Stimulated activated CD4-positive, alpha-beta T cell treated with anti-CD3 and anti-CD28 coated beads, Interleukin-1b, Interleukin-23, amount 100 ng/mL, for 4 hours (primary cell): ENCODE results near the gene AMACR.
"Not testable (repeated sequence)": the region's sequence is repeated elsewhere in the genome, so short reads cannot be mapped to it uniquely, and the experiment has no call there.

Experiments
- DNase-seq, 2 donors: peaks; one replicate each; pipeline ENCODE4 v3.0.0-alpha.2; 2020; ENCODE audit warnings: low read depth in 2 of 2

Gene AMACR

GRCh38 chr5:33968211-33969005 is 39.4 kb downstream of the AMACR start:
- DNase-seq = no peak

DNA sequence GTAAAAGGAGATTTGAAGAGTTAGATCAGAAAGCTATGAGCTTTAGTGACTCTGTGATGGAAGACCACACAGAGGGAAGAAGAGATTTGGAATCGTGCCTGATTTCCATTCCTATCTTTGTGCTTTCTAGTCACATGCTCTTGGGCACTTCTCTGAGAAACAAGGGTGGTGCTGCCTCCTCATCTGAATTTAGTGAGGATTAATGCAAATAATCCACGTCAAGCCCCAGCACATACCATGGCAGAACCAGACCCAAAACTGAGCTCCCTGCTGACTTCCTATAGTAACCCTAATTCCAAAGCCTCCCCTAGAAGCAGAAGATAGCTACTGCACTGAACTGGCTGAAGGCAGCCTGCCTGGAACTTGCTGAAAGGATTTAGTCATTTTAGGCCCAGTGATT is 41.0 kb downstream of the AMACR start:
- no peak for DNase-seq

DNA sequence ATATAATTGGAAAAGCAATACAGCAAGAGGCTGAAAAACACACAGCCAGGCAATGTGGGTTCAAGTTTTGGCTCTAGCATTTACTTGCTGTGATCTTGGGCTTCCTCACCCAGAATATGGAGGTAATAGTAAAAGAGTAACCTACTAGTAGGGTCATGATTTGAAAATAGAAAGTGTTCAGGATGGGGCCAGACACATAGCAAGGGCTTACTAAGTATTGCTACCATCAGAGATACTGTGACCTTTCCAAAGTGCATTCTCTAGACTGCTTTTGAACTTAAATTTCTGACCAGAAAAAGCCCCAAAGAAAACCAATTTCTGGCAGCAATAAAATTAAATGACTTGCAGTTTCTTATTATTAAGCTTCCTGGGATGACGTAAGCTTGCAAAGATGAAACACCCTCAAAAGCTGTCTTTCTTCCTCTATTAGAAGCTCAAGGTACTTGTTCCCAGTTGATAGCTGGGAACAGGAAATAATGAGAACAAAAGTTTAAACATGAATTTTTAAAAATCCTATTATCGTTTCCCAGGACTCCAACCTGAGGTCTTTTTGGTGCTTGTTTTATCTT is 43.6 kb downstream of the AMACR start:
- DNase-seq = no peak

- no peak for DNase-seq
Observed at GRCh38 chr5:33958176-33958575, 49.7 kb downstream of the AMACR start.

GRCh38 chr5:33957577-33958150 is 50.2 kb downstream of the AMACR start:
- DNase-seq = no peak

- not testable (repeated sequence) for DNase-seq
Observed at GRCh38 chr5:33952175-33952574, 55.7 kb downstream of the AMACR start.

DNA sequence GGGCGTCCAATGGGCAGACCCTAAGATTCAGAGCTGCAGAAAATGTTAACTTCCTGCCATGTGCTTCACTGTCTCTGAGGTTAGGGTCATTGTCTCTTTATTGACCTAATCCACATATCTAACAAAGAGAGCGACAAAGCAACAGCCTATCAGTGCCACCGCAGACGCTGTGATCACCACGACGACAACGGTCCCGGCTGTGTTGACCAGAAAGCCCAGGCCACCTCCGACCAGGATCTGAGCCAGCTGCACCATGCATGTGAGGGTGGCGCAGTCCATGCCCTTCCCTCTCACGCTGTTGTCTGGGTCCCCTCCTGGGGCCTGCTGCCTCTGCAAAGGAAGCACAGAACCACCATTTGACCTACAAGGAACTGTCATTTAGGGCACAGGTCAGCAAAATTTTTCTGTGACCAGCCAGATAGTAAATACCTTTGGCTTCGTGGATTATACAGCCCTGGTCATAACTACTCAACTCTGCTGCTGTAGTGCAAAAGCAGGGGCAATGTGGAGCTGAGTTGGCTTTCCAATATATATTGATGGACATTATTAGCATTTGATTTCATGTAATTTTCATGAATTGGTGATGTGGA is 63.2 kb downstream of the AMACR start:
- no peak for DNase-seq

DNA sequence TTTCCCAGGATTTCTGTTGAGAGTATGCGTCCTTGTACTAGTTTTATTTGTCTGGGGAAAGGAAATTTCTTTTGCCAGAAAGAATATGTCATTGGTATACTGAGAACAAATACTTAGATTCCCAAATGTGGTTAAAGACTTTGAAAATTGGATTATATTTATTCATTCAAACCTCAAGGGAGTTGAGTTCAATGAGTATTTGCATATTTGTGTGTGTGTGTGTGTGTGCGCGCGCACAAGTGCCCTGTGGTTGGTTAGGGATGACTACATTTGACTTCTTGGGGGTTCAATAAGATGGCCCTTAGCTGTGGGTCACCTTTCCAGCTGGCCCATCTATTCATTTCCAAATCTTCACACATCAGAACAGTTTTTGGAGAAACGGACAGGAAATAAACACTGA is 66.8 kb downstream of the AMACR start:
- DNase-seq = no peak

DNA sequence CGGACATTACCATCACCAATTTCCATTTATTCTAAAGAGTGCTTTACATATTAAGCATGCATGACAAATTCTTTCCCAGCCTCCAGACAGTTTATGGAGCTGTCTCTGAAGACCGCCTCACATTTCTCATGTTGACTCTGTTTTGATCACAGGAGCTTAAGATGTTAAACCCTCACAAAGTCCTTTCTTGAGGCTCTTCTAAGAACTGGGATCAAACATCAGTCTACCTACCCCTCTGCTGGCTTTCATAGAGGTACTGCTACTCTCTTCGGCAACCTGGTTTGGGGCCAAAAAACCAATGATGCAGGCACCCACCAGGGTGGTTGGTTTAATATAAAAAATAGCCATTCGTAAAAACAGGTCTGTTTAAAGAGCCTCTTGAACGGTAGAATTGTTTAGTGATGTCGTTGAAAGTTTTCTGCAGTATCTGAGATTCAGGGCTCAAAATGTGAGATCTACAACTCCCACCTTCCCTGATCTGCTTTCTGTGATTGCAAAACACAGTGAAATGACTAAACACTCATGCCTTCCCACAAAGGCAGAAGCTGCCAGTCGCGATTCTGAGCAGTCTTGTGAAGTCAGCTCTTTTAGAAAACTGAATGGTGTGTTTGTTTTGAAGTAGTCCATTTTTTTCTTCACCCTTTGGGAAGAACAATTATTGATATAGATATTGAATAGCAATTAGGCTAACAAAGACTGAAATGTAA is 68.1 kb downstream of the AMACR start:
- no peak for DNase-seq

DNA sequence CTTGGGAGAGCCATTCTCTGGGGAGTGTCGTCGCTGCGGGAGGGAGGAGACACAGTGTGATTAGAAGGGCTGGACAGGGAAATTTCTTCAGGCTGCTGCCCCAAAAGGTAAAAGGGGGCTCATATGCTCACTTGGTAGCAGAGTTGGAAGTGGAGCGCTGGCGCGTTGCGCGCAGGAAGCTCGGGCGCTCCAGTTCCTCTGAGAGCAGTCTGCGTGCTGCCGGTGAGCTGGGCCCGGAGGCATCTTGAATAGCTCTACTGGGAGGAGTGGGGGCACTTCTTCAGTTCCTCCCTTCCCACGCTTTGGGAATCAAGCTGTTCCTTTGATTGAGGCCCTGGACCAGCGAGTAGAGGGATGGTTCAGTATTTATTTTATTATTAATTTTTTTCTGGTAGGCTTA is 69.0 kb downstream of the AMACR start:
- DNase-seq = no peak

- no peak for DNase-seq
Observed at GRCh38 chr5:33938507-33938796, 69.4 kb downstream of the AMACR start.

DNA sequence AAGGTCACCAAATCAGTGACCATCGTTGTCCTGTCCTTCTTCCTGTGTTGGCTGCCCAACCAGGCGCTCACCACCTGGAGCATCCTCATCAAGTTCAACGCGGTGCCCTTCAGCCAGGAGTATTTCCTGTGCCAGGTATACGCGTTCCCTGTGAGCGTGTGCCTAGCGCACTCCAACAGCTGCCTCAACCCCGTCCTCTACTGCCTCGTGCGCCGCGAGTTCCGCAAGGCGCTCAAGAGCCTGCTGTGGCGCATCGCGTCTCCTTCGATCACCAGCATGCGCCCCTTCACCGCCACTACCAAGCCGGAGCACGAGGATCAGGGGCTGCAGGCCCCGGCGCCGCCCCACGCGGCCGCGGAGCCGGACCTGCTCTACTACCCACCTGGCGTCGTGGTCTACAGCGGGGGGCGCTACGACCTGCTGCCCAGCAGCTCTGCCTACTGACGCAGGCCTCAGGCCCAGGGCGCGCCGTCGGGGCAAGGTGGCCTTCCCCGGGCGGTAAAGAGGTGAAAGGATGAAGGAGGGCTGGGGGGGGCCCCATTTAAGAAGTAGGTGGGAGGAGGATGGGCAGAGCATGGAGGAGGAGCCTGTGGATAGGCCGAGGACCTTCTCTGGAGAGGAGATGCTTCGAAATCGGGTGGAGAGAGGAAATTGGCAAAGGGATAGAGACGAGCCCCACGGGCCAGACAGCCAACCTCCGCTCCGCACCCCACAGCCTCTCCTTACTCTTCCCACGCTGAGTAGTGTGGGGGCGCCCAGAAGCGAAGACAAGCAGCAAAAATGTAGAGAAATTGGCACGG is 69.9 kb downstream of the AMACR start:
- DNase-seq = no peak

DNA sequence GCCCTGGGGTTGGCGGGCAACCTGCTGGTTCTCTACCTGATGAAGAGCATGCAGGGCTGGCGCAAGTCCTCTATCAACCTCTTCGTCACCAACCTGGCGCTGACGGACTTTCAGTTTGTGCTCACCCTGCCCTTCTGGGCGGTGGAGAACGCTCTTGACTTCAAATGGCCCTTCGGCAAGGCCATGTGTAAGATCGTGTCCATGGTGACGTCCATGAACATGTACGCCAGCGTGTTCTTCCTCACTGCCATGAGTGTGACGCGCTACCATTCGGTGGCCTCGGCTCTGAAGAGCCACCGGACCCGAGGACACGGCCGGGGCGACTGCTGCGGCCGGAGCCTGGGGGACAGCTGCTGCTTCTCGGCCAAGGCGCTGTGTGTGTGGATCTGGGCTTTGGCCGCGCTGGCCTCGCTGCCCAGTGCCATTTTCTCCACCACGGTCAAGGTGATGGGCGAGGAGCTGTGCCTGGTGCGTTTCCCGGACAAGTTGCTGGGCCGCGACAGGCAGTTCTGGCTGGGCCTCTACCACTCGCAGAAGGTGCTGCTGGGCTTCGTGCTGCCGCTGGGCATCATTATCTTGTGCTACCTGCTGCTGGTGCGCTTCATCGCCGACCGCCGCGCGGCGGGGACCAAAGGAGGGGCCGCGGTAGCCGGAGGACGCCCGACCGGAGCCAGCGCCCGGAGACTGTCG is 70.7 kb downstream of the AMACR start:
- no peak for DNase-seq

- DNase-seq = no peak
Observed at GRCh38 chr5:33936381-33937016, 71.4 kb downstream of the AMACR start, which contains the start of gene RXFP3. Gene RXFP3 (plus strand): TSS chr5:33936386. CDS start chr5:33936741, 355 bp downstream.
